Lower lobe of right lung (tissue), 2 donors: ENCODE measurements around the gene PLCE1. TPM values are rescaled to one million over a fixed set of nuclear protein-coding genes. Genes with fewer than 3 reads are reported as not detected.
A peak's percentile ranks its signal among the peaks of the same experiment; 100 is the strongest.

Experiments
- ATAC-seq, 2 donors: fragments of 200-7000 bp; cut with Tn5 transposase; one replicate each; pipeline ENCODE4 v1.9.1; 2020 to 2022; ENCODE audit warnings: mild to moderate bottlenecking in 2 of 2, moderate library complexity in 2 of 2
- DNase-seq: peaks from one replicate; pipeline ENCODE4 v3.0.0-alpha.2; 2020
- H3K27ac ChIP-seq: fragments of 200-600 bp; one replicate; pipeline ENCODE4 v1.8.0; 2022
- H3K27me3 ChIP-seq: fragments of 200-600 bp; one replicate; pipeline ENCODE4 v1.8.0; 2022; ENCODE audit warnings: low read depth
- H3K36me3 ChIP-seq: fragments of 200-600 bp; one replicate; pipeline ENCODE4 v1.8.0; 2022; ENCODE audit warnings: mild to moderate bottlenecking
- H3K4me1 ChIP-seq: fragments of 200-600 bp; one replicate; pipeline ENCODE4 v1.8.0; 2022
- H3K4me3 ChIP-seq: fragments of 200-600 bp; one replicate; pipeline ENCODE4 v1.8.0; 2022; ENCODE audit warnings: mild to moderate bottlenecking
- H3K9me3 ChIP-seq: fragments of 200-600 bp; one replicate; pipeline ENCODE4 v1.8.0; 2022
- intact Hi-C: fragments of 100-400 bp; cut with DNase I; formaldehyde crosslinking; loops from one replicate; pipeline ENCODE4 v1.11.0; 2022
- total RNA-seq: library from RNA; stranded (reverse); fragmentation: NEBNext Ultra II Directional; extraction: Animal tissue kit (Norgen Biotek cat#: 25700); gene quantifications from one replicate; pipeline ENCODE4 v1.2.1, GENCODE V29; 2021
- TF ChIP-seq, protein P1 (sequence below): fragments of 200-600 bp; IDR thresholded peaks from one replicate; pipeline ENCODE4 v1.8.0; 2022; ENCODE audit warnings: antibody characterized with exemption, mild to moderate bottlenecking
- donor health status: DM: no; HTN: yes; CAD: no; lungs with severe emphysema.

The PLCE1 gene
- total RNA-seq, 1 donor from 2014 or later, result 10.5 TPM

DNA sequence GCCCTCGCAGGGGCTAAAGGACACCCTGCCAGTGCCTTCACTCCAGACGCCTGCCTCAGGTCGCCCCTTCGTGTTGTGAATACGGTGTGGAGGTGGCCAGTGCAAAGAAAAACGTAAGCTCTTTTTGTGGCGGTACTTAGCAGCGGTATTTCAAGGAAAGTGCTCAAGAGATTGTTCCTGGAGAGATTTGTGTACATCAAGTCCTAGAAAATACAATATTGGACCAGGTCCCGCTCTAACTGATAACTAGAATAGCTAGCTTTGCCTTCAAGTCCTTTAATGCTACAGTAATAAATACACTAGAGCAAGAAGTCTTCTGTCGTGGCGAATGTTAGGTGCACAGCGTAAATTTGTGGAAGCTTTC lies 689 bp downstream of the PLCE1 start:
- intact Hi-C loops, result no loop called here
- Histone ChIP-seq H3K36me3 (no peaks in the 10 kb centered on the region), H3K4me3 (peak overlapping the region; percentile 60), H3K9me3 (no peaks in the 10 kb centered on the region), H3K4me1 (peaks cover 19% of the 10 kb centered on the region), H3K27ac (peak overlapping the region; percentile 58), H3K27me3 (peaks cover 18% of the 10 kb centered on the region)
- ATAC-seq (peak in 1 of 2 donors; percentile 47), DNase-seq (no peak)
- TF ChIP-seq, protein P1, sequence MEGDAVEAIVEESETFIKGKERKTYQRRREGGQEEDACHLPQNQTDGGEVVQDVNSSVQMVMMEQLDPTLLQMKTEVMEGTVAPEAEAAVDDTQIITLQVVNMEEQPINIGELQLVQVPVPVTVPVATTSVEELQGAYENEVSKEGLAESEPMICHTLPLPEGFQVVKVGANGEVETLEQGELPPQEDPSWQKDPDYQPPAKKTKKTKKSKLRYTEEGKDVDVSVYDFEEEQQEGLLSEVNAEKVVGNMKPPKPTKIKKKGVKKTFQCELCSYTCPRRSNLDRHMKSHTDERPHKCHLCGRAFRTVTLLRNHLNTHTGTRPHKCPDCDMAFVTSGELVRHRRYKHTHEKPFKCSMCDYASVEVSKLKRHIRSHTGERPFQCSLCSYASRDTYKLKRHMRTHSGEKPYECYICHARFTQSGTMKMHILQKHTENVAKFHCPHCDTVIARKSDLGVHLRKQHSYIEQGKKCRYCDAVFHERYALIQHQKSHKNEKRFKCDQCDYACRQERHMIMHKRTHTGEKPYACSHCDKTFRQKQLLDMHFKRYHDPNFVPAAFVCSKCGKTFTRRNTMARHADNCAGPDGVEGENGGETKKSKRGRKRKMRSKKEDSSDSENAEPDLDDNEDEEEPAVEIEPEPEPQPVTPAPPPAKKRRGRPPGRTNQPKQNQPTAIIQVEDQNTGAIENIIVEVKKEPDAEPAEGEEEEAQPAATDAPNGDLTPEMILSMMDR, result no peak

DNA sequence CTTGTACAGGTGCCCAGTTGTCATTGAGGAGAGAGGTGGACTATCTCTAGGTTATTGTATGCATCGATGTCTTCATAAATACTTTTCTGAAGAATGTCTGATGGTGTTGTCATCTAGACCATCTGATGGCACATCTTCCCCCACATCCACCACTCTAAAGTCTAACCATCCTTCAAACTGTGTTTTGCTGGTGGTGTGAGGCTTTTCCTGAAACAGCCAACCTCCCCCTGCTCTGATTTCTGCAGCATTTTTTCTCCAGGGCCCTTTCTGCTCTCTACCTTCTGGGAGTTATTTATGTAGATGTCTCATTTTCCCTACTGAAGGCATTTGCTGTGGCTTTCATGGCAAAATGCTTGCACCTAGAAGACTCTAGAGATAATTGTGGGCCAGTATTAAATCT lies 1.5 kb downstream of the PLCE1 start:
- Histone ChIP-seq H3K27ac (no peak overlapping the region), H3K4me1 (peaks cover 19% of the 10 kb centered on the region), H3K36me3 (no peaks in the 10 kb centered on the region), H3K9me3 (no peaks in the 10 kb centered on the region), H3K4me3 (peak overlapping the region; percentile 60), H3K27me3 (peaks cover 18% of the 10 kb centered on the region)
- intact Hi-C loops, result no loop called here
- ATAC-seq (no peak), DNase-seq (no peak)
- TF ChIP-seq, protein P1, result no peak

- Histone ChIP-seq H3K4me3 (no peak overlapping the region), H3K27me3 (peaks cover 18% of the 10 kb centered on the region), H3K27ac (no peak overlapping the region), H3K9me3 (no peaks in the 10 kb centered on the region), H3K36me3 (no peaks in the 10 kb centered on the region), H3K4me1 (peaks cover 19% of the 10 kb centered on the region)
- no peak for DNase-seq
- TF ChIP-seq, protein P1, result no peak
- no peak for ATAC-seq
- intact Hi-C loops, result no loop called here
These were observed 2.0 kb downstream of the PLCE1 start for GRCh38 chr10:93995598-93996271.

- H3K4me3 ChIP-seq, result no peak overlapping the region
- no peaks in the 10 kb centered on the region for H3K36me3 ChIP-seq
- ATAC-seq (no peak), DNase-seq (no peak)
- H3K27me3 ChIP-seq, result peaks cover 18% of the 10 kb centered on the region
- TF ChIP-seq, protein P1, result no peak
- H3K9me3 ChIP-seq, result no peaks in the 10 kb centered on the region
- peaks cover 19% of the 10 kb centered on the region for H3K4me1 ChIP-seq
- intact Hi-C loops, result no loop called here
- H3K27ac ChIP-seq, result no peak overlapping the region
These were observed 2.8 kb downstream of the PLCE1 start for GRCh38 chr10:93996551-93996950.

DNA sequence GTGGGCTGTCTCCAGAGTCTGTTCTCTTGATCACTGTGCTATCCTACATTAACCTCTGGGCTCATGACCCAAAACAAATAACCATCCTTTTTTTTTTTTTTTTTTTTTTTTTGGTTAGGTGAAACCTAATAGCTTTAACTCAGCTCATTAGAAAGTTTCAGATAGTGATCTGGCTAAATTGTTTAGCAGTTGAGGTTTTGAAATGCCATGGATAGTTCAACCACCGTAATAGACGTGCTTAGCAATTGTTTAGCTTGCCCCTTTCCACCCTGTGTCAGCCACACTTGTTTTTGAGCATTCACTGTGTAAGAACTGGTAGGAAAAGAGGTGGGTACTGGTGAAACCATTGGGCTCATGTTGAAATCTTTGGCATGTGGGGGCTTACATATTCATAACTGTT lies 3.8 kb downstream of the PLCE1 start:
- Histone ChIP-seq H3K9me3 (no peaks in the 10 kb centered on the region), H3K4me3 (no peak overlapping the region), H3K4me1 (peaks cover 14% of the 10 kb centered on the region), H3K27ac (no peak overlapping the region), H3K36me3 (no peaks in the 10 kb centered on the region), H3K27me3 (peaks cover 16% of the 10 kb centered on the region)
- intact Hi-C loops, result no loop called here
- TF ChIP-seq, protein P1, result no peak
- ATAC-seq (no peak), DNase-seq (no peak)
